Measurements from ENCODE around the gene FMN2. TPM values are rescaled to one million over a fixed set of nuclear protein-coding genes. Genes with fewer than 3 reads are reported as not detected.

Gene FMN2
- total RNA-seq, 1 experiment from 2014 or later = 4.6 TPM

- H3K27me3 ChIP-seq (ENCODE audit: low read length) = no peaks in the 10 kb centered on the region
- CTCF ChIA-PET = interaction anchor here (0.6 kb wide), 1 partner anchor 547 kb away, joined by 3 read pairs; no protein-coding TSS in a partner anchor
- no peaks in the 10 kb centered on the region for H3F3A ChIP-seq (ENCODE audit: low read length, unreplicated experiment)
- no peak overlapping the region for H3K27ac ChIP-seq (ENCODE audit: low read length)
- no peaks in the 10 kb centered on the region for H3K79me2 ChIP-seq (ENCODE audit: low read length)
- H3K9me2 ChIP-seq (replicated peaks; ENCODE audit: low read length) = no peaks in the 10 kb centered on the region
- POLR2A ChIA-PET (ENCODE audit: unreplicated experiment) = no interaction called here
- H3K9ac ChIP-seq (ENCODE audit: low read length) = no peak overlapping the region
- ATAC-seq = no peak
- H3K4me2 ChIP-seq (ENCODE audit: low read length) = no peak overlapping the region
- H3K36me3 ChIP-seq (ENCODE audit: low read depth, low read length) = no peaks in the 10 kb centered on the region
- TF ChIP-seq EZH2phosphoT487 (IDR thresholded peaks at IDR 0.05; ENCODE audit: borderline replicate concordance, low read length) = no peak
- TF ChIP-seq EZH2 (IDR thresholded peaks at IDR 0.05; ENCODE audit: low read length, unreplicated experiment) = no peak
- no peak for TF ChIP-seq CTCF (conservative IDR thresholded peaks at IDR 0.05; ENCODE audit: low read depth, low read length)
- no peak for DNase-seq
- H4K20me1 ChIP-seq (ENCODE audit: low read length) = no peaks in the 10 kb centered on the region
- H2AFZ ChIP-seq (ENCODE audit: low read length) = no peak overlapping the region
- no peaks in the 10 kb centered on the region for H3K4me1 ChIP-seq (ENCODE audit: insufficient read depth, low read length)
- no TSS peak for BruUV-seq (replicated peaks)
- no peaks in the 10 kb centered on the region for H3K9me3 ChIP-seq (ENCODE audit: low read length)
- H3K4me3 ChIP-seq (ENCODE audit: low read length) = no peak overlapping the region
- intact Hi-C loops (cut with micrococcal nuclease) = no loop called here
These were observed 35.3 kb upstream of the FMN2 start for GRCh38 chr1:240056350-240056749.

GRCh38 chr1:240058049-240058448 lies 33.6 kb upstream of the FMN2 start:
- H3K9me3 ChIP-seq (ENCODE audit: low read length) = no peaks in the 10 kb centered on the region
- DNase-seq (no peak), ATAC-seq (no peak)
- intact Hi-C loops (cut with micrococcal nuclease) = no loop called here
- H3K9me2 ChIP-seq (replicated peaks; ENCODE audit: low read length) = no peaks in the 10 kb centered on the region
- H3K9ac ChIP-seq (ENCODE audit: low read length) = no peak overlapping the region
- no peaks in the 10 kb centered on the region for H3K36me3 ChIP-seq (ENCODE audit: low read depth, low read length)
- no peaks in the 10 kb centered on the region for H3F3A ChIP-seq (ENCODE audit: low read length, unreplicated experiment)
- H2AFZ ChIP-seq (ENCODE audit: low read length) = no peak overlapping the region
- H4K20me1 ChIP-seq (ENCODE audit: low read length) = no peaks in the 10 kb centered on the region
- BruUV-seq (replicated peaks) = no TSS peak
- H3K27ac ChIP-seq (ENCODE audit: low read length) = no peak overlapping the region
- H3K4me3 ChIP-seq (ENCODE audit: low read length) = no peak overlapping the region
- no peaks in the 10 kb centered on the region for H3K27me3 ChIP-seq (ENCODE audit: low read length)
- CTCF ChIA-PET = no interaction called here
- TF ChIP-seq EZH2phosphoT487 (IDR thresholded peaks at IDR 0.05; ENCODE audit: borderline replicate concordance, low read length) (no peak), CTCF (conservative IDR thresholded peaks at IDR 0.05; ENCODE audit: low read depth, low read length) (no peak), EZH2 (IDR thresholded peaks at IDR 0.05; ENCODE audit: low read length, unreplicated experiment) (no peak)
- no peak overlapping the region for H3K4me2 ChIP-seq (ENCODE audit: low read length)
- no peaks in the 10 kb centered on the region for H3K4me1 ChIP-seq (ENCODE audit: insufficient read depth, low read length)
- POLR2A ChIA-PET (ENCODE audit: unreplicated experiment) = no interaction called here
- H3K79me2 ChIP-seq (ENCODE audit: low read length) = no peaks in the 10 kb centered on the region

GRCh38 chr1:240068961-240069360 lies 22.7 kb upstream of the FMN2 start:
- H3K4me1 ChIP-seq (ENCODE audit: insufficient read depth, low read length) = no peaks in the 10 kb centered on the region
- no peak for TF ChIP-seq EZH2 (IDR thresholded peaks at IDR 0.05; ENCODE audit: low read length, unreplicated experiment)
- no peak for TF ChIP-seq CTCF (conservative IDR thresholded peaks at IDR 0.05; ENCODE audit: low read depth, low read length)
- no peak for TF ChIP-seq EZH2phosphoT487 (IDR thresholded peaks at IDR 0.05; ENCODE audit: borderline replicate concordance, low read length)
- no peaks in the 10 kb centered on the region for H3K27me3 ChIP-seq (ENCODE audit: low read length)
- ChIA-PET CTCF (no interaction called here), POLR2A (ENCODE audit: unreplicated experiment) (no interaction called here)
- no peaks in the 10 kb centered on the region for H3K9me2 ChIP-seq (replicated peaks; ENCODE audit: low read length)
- H3F3A ChIP-seq (ENCODE audit: low read length, unreplicated experiment) = no peaks in the 10 kb centered on the region
- no TSS peak for BruUV-seq (replicated peaks)
- H2AFZ ChIP-seq (ENCODE audit: low read length) = no peak overlapping the region
- no peaks in the 10 kb centered on the region for H3K36me3 ChIP-seq (ENCODE audit: low read depth, low read length)
- H3K9ac ChIP-seq (ENCODE audit: low read length) = no peak overlapping the region
- no peaks in the 10 kb centered on the region for H3K79me2 ChIP-seq (ENCODE audit: low read length)
- H3K27ac ChIP-seq (ENCODE audit: low read length) = no peak overlapping the region
- ATAC-seq = no peak
- H3K4me3 ChIP-seq (ENCODE audit: low read length) = no peak overlapping the region
- H3K9me3 ChIP-seq (ENCODE audit: low read length) = no peaks in the 10 kb centered on the region
- intact Hi-C loops (cut with micrococcal nuclease) = no loop called here
- no peaks in the 10 kb centered on the region for H4K20me1 ChIP-seq (ENCODE audit: low read length)
- DNase-seq = no peak
- no peak overlapping the region for H3K4me2 ChIP-seq (ENCODE audit: low read length)

Data from PC-3 (cell line).